H9 (cell line): Measurements from ENCODE around the gene PXN. TPM values are rescaled to one million over a fixed set of nuclear protein-coding genes. Genes with fewer than 3 reads are reported as not detected.

ENCODE experiments used
- DNase-seq: peaks from one replicate; pipeline ENCODE4 v3.0.0-alpha.2; 2017
- H2AFZ ChIP-seq: one replicate; pipeline ENCODE4 v1.6.1; 2013; ENCODE audit warnings: mild to moderate bottlenecking, low read length, control low read depth, moderate library complexity
- H2AK5ac ChIP-seq: 2 replicates; pipeline ENCODE4 v1.6.1; 2013; ENCODE audit warnings: low read length, control low read depth, mixed read lengths; ENCODE audit not compliant: insufficient read length
- H2BK120ac ChIP-seq: one replicate; pipeline ENCODE4 v1.6.1; 2013; ENCODE audit warnings: low read depth, mild to moderate bottlenecking, low read length, control low read depth, inconsistent platforms; ENCODE audit not compliant: poor library complexity, severe bottlenecking
- H2BK12ac ChIP-seq: 2 replicates; pipeline ENCODE4 v1.6.1; 2013; ENCODE audit warnings: low read length, control low read depth, mixed read lengths, low read depth; ENCODE audit not compliant: insufficient read length
- H2BK15ac ChIP-seq: 2 replicates; pipeline ENCODE4 v1.6.1; 2013; ENCODE audit warnings: low read depth, low read length, control low read depth
- H2BK20ac ChIP-seq: one replicate; pipeline ENCODE4 v1.6.1; 2013; ENCODE audit warnings: low read depth, mild to moderate bottlenecking, low read length, control low read depth, inconsistent platforms; ENCODE audit not compliant: poor library complexity, severe bottlenecking
- H2BK5ac ChIP-seq: 2 replicates; pipeline ENCODE4 v1.6.1; 2013; ENCODE audit warnings: low read length, control low read depth, mixed read lengths; ENCODE audit not compliant: insufficient read length
- H3K14ac ChIP-seq: 2 replicates; pipeline ENCODE4 v1.6.1; 2013; ENCODE audit warnings: low read length, control low read depth; ENCODE audit not compliant: insufficient read depth
- H3K18ac ChIP-seq: 2 replicates; pipeline ENCODE4 v1.6.1; 2013; ENCODE audit warnings: low read depth, mild to moderate bottlenecking, mixed read lengths, low read length, control low read depth; ENCODE audit not compliant: insufficient read length
- H3K23ac ChIP-seq: 2 replicates; pipeline ENCODE4 v1.6.1; 2013; ENCODE audit warnings: low read length, control low read depth, mixed read lengths, low read depth; ENCODE audit not compliant: insufficient read length
- H3K23me2 ChIP-seq: 2 replicates; pipeline ENCODE4 v1.6.1; 2013; ENCODE audit warnings: low read depth, mild to moderate bottlenecking, mixed read lengths, low read length, control low read depth; ENCODE audit not compliant: insufficient read length, poor library complexity, severe bottlenecking
- H3K27ac ChIP-seq: 2 replicates; pipeline ENCODE4 v1.5.1; 2013; ENCODE audit warnings: low read length, control low read depth, mixed read lengths, low read depth; ENCODE audit not compliant: insufficient read length
- H3K27me3 ChIP-seq: 2 replicates; pipeline ENCODE4 v1.6.1; 2013; ENCODE audit warnings: low read length, control low read depth, inconsistent platforms; ENCODE audit not compliant: insufficient read depth
- H3K4ac ChIP-seq: 2 replicates; pipeline ENCODE4 v1.6.1; 2013; ENCODE audit warnings: low read depth, mild to moderate bottlenecking, control low read depth, inconsistent platforms, low read length, moderate library complexity
- H3K4me1 ChIP-seq: 2 replicates; pipeline ENCODE4 v1.6.1; 2013; ENCODE audit warnings: low read length, control low read depth, inconsistent platforms; ENCODE audit not compliant: insufficient read depth
- H3K4me2 ChIP-seq: 2 replicates; pipeline ENCODE4 v1.6.1; 2013; ENCODE audit warnings: low read length, control low read depth, mixed read lengths; ENCODE audit not compliant: insufficient read length, insufficient read depth
- H3K56ac ChIP-seq: 2 replicates; pipeline ENCODE4 v1.6.1; 2013; ENCODE audit warnings: low read depth, mild to moderate bottlenecking, mixed read lengths, low read length, control low read depth; ENCODE audit not compliant: insufficient read length
- H3K79me1 ChIP-seq: 2 replicates; pipeline ENCODE4 v1.6.1; 2013; ENCODE audit warnings: low read depth, mild to moderate bottlenecking, moderate library complexity, low read length, control low read depth, inconsistent platforms; ENCODE audit not compliant: insufficient read depth, poor library complexity, severe bottlenecking
- H3K79me2 ChIP-seq: 2 replicates; pipeline ENCODE4 v1.6.1; 2013; ENCODE audit warnings: low read length, control low read depth, inconsistent platforms; ENCODE audit not compliant: insufficient read depth
- H3K9ac ChIP-seq: 2 replicates; pipeline ENCODE4 v1.6.1; 2013; ENCODE audit warnings: low read length, control low read depth, mixed read lengths; ENCODE audit not compliant: insufficient read length; ENCODE audit errors: extremely low read depth
- H3K9me3 ChIP-seq: one replicate; pipeline ENCODE4 v1.6.1; 2013; ENCODE audit warnings: low read depth, low read length, inconsistent platforms; ENCODE audit not compliant: control insufficient read depth
- H3T11ph ChIP-seq: one replicate; pipeline ENCODE4 v1.6.1; 2013; ENCODE audit warnings: mild to moderate bottlenecking, low read length, control low read depth, inconsistent platforms
- H4K20me1 ChIP-seq: one replicate; pipeline ENCODE4 v1.6.1; 2013; ENCODE audit not compliant: control insufficient read depth, insufficient read length, insufficient read depth
- H4K5ac ChIP-seq: 2 replicates; pipeline ENCODE4 v1.6.1; 2013; ENCODE audit warnings: low read depth, mild to moderate bottlenecking, mixed read lengths, low read length, control low read depth; ENCODE audit not compliant: insufficient read length
- H4K8ac ChIP-seq: replicated peaks from 2 replicates; pipeline ENCODE4 v1.6.1; 2013; ENCODE audit warnings: low read length, control low read depth, mixed read lengths, low read depth; ENCODE audit not compliant: insufficient read length
- H4K91ac ChIP-seq: 2 replicates; pipeline ENCODE4 v1.6.1; 2013; ENCODE audit warnings: low read depth, mild to moderate bottlenecking, moderate library complexity, mixed read lengths, low read length, control low read depth; ENCODE audit not compliant: insufficient read length
- H3K27ac Mint-ChIP-seq, 3 experiments: 2 replicates in 2 of 3; 3 replicates in 1 of 3; pipeline ENCODE4 v1.8.0; 2020 to 2021; ENCODE audit warnings: mixed read lengths in 3 of 3, mild to moderate bottlenecking in 1 of 3, moderate library complexity in 1 of 3
- H3K27me3 Mint-ChIP-seq: 2 replicates; pipeline ENCODE4 v1.8.0; 2021; ENCODE audit warnings: low read depth, mild to moderate bottlenecking, moderate library complexity, mixed read lengths
- H3K36me3 Mint-ChIP-seq, 3 experiments: 2 replicates in 2 of 3; 3 replicates in 1 of 3; pipeline ENCODE4 v1.8.0; 2020 to 2021; ENCODE audit warnings: low read depth in 3 of 3, mixed read lengths in 3 of 3; ENCODE audit not compliant: insufficient read depth in 1 of 3
- H3K4me1 Mint-ChIP-seq, 2 experiments: 2 replicates each; pipeline ENCODE4 v1.8.0; 2020; ENCODE audit warnings: mixed read lengths in 2 of 2
- H3K4me3 Mint-ChIP-seq, 2 experiments: 2 replicates in 1 of 2; 3 replicates in 1 of 2; pipeline ENCODE4 v1.8.0; 2020 to 2021; ENCODE audit warnings: mild to moderate bottlenecking in 2 of 2, mixed read lengths in 2 of 2, moderate library complexity in 1 of 2
- H3K9me3 Mint-ChIP-seq, 2 experiments: 2 replicates in 1 of 2; 3 replicates in 1 of 2; pipeline ENCODE4 v1.8.0; 2020; ENCODE audit warnings: mild to moderate bottlenecking in 2 of 2, mixed read lengths in 2 of 2, moderate library complexity in 1 of 2
- CTCF ChIP-seq: fragments of 200-600 bp; sonication (generic); conservative IDR thresholded peaks from 3 replicates; pipeline ENCODE4 v1.8.0; 2021; ENCODE audit warnings: antibody characterized with exemption, mild to moderate bottlenecking
- WGBS: extraction: QIAGEN DNeasy Blood & Tissue Kit; methylation state at CpG from one replicate; pipeline ENCODE4 v1.1.7; 2013; ENCODE audit warnings: missing lambda C conversion rate, low lambda C conversion rate, mixed read lengths; ENCODE audit not compliant: insufficient read length; ENCODE audit errors: extremely low coverage; 5-methylcytosine and 5-hydroxymethylcytosine counted together
- total RNA-seq: library from RNA; stranded (reverse); gene quantifications from 2 replicates; pipeline ENCODE4 v1.2.1, GENCODE V29; 2021

PXN gene
- total RNA-seq, 1 experiment from 2014 or later = 92.8 TPM

GRCh38 chr12:120241561-120242274, 23.8 kb downstream of the PXN start:
- no peaks in the 10 kb centered on the region for H3K9me3 Mint-ChIP-seq
- H3K27me3 Mint-ChIP-seq = no peaks in the 10 kb centered on the region
- H2BK12ac ChIP-seq = no peak overlapping the region
- H2BK5ac ChIP-seq = no peak overlapping the region
- H3K79me2 ChIP-seq = peaks cover 30% of the 10 kb centered on the region; the same call in 1 of the 2 replicates
- H2BK20ac ChIP-seq = no peak overlapping the region
- H4K5ac ChIP-seq = no peak overlapping the region
- no peak overlapping the region for H3T11ph ChIP-seq
- no peak overlapping the region for H3K14ac ChIP-seq
- no peak overlapping the region for H2AFZ ChIP-seq
- H3K9ac ChIP-seq = no peak overlapping the region
- no peaks in the 10 kb centered on the region for H3K9me3 ChIP-seq
- no peaks in the 10 kb centered on the region for H3K27me3 ChIP-seq
- H3K4me2 ChIP-seq = no peak overlapping the region
- H3K4me1 Mint-ChIP-seq = peaks cover 41 to 42% of the 10 kb centered on the region in 2 experiments
- no peak overlapping the region for H3K23ac ChIP-seq
- H3K4me3 Mint-ChIP-seq = no peak overlapping the region
- no peak overlapping the region for H3K27ac ChIP-seq
- H3K36me3 Mint-ChIP-seq = no peaks in the 10 kb centered on the region; a peak in 1 of 7 replicates
- peak overlapping the region in 2 of 3 experiments; percentile 8 to 71; a peak in 3 of 7 replicates for H3K27ac Mint-ChIP-seq
- DNase-seq = no peak
- no peaks in the 10 kb centered on the region for H4K20me1 ChIP-seq
- H3K56ac ChIP-seq = no peak overlapping the region
- no peak for TF ChIP-seq CTCF
- peaks cover 4% of the 10 kb centered on the region; the same call in 1 of the 2 replicates for H3K4me1 ChIP-seq
- H4K91ac ChIP-seq = no peak overlapping the region
- no peaks in the 10 kb centered on the region for H3K23me2 ChIP-seq
- H2BK15ac ChIP-seq = no peak overlapping the region
- H3K79me1 ChIP-seq = peaks cover 2% of the 10 kb centered on the region
- H2AK5ac ChIP-seq = no peak overlapping the region
- H2BK120ac ChIP-seq = no peak overlapping the region
- no peak overlapping the region for H3K4ac ChIP-seq
- WGBS = no CpG with 5 or more reads among the region's 9 CpGs
- H3K18ac ChIP-seq = no peak overlapping the region
- H4K8ac ChIP-seq = no peak overlapping the region
